HepG2 (cell line): Measurements from ENCODE around the gene GRID1. TPM values are rescaled to one million over a fixed set of nuclear protein-coding genes. Genes with fewer than 3 reads are reported as not detected.

ENCODE experiments used
- ATAC-seq: fragments of 200-7000 bp; cut with Tn5 transposase; 3 replicates; pipeline ENCODE4 v1.9.1; 2020; ENCODE audit warnings: mild to moderate bottlenecking, moderate library complexity
- BruUV-seq: library from RNA; stranded (reverse); fragments of 400-500 nt; replicated peaks from 2 replicates; lab custom pipeline; 2021; lab: Mats Ljungman, UMichigan
- CTCF ChIA-PET: fragments of 300-600 bp; formaldehyde crosslinking; extraction: SDS; loops from one replicate; lab custom pipeline; 2021; ENCODE audit warnings: low total read pairs, inconsistent platforms, low intra/inter-chr PET ratio; lab: Yijun Ruan, JAX
- POLR2A ChIA-PET: fragments of 350-600 bp; sonication (Branson Sonifier 250); formaldehyde crosslinking; loops from one replicate; lab custom pipeline; 2020; ENCODE audit warnings: antibody characterized with exemption, inconsistent platforms; lab: Yijun Ruan, JAX
- DNase-seq: peaks from one replicate; pipeline ENCODE4 v3.0.0-alpha.2; 2015; ENCODE audit warnings: low spot score
- FAIRE-seq: peaks from 3 replicates; lab custom pipeline; 2011; peaks lifted over from hg19 to GRCh38; lab: Jason Lieb, UNC
- H2AFZ ChIP-seq: one replicate; pipeline ENCODE4 v1.6.1; 2011; ENCODE audit warnings: low read length, inconsistent platforms
- H3K27ac ChIP-seq: fragments of 300-600 bp; 3 replicates; pipeline ENCODE4 v1.8.0; 2011; ENCODE audit warnings: mixed run types, mild to moderate bottlenecking, mixed read lengths, low read length, inconsistent platforms; ENCODE audit not compliant: insufficient read depth; ENCODE audit errors: extremely low read length
- H3K27me3 ChIP-seq, 2 experiments: fragments of 200-600 bp in 1 of 2; 2 replicates in 1 of 2; 3 replicates in 1 of 2; pipeline versions ENCODE4 v1.6.0 to v1.8.0; 2011; ENCODE audit warnings: low read length in 2 of 2, mild to moderate bottlenecking in 2 of 2, moderate library complexity in 2 of 2, inconsistent platforms in 1 of 2; ENCODE audit not compliant: insufficient read depth in 2 of 2, control insufficient read depth in 1 of 2
- H3K36me3 ChIP-seq, 2 experiments: fragments of 200-600 bp in 1 of 2; replicated peaks in 1 of 2; 2 replicates in 1 of 2; 3 replicates in 1 of 2; pipeline versions ENCODE4 v1.5.1 to v1.8.0; 2011; ENCODE audit warnings: low read length in 2 of 2, inconsistent platforms in 1 of 2; ENCODE audit not compliant: insufficient read depth in 2 of 2, control insufficient read depth in 1 of 2
- H3K4me1 ChIP-seq: 2 replicates; pipeline ENCODE4 v1.5.1; 2012; ENCODE audit warnings: low read length, inconsistent platforms; ENCODE audit not compliant: insufficient read depth
- H3K4me2 ChIP-seq: 2 replicates; pipeline ENCODE4 v1.6.0; 2011; ENCODE audit warnings: low read depth, low read length, inconsistent platforms
- H3K4me3 ChIP-seq, 3 experiments: fragments of 200-600 bp in 1 of 3; sonication (generic), shearing (Covaris generic) in 1 of 3; replicated peaks in 1 of 3; 2 replicates each; pipeline ENCODE4 v1.5.1; 2011 to 2016; ENCODE audit warnings: low read length in 3 of 3, inconsistent platforms in 2 of 3, low read depth in 2 of 3, mild to moderate bottlenecking in 2 of 3, control low read depth in 1 of 3, mixed read lengths in 1 of 3; ENCODE audit not compliant: insufficient read depth in 1 of 3
- H3K79me2 ChIP-seq: one replicate; pipeline ENCODE4 v1.6.1; 2011; ENCODE audit warnings: low read length, inconsistent platforms; ENCODE audit not compliant: insufficient read depth
- H3K9ac ChIP-seq: 2 replicates; pipeline ENCODE4 v1.6.0; 2011; ENCODE audit warnings: mild to moderate bottlenecking, low read depth, low read length, inconsistent platforms; ENCODE audit not compliant: insufficient read depth
- H3K9me3 ChIP-seq: 2 replicates; pipeline ENCODE4 v1.5.1; 2012; ENCODE audit warnings: mild to moderate bottlenecking, low read length
- H4K20me1 ChIP-seq: 2 replicates; pipeline ENCODE4 v1.6.0; 2011; ENCODE audit warnings: inconsistent platforms, mild to moderate bottlenecking, low read length, moderate library complexity; ENCODE audit not compliant: insufficient read depth
- FUBP1 ChIP-seq: sonication (generic); formaldehyde crosslinking; IDR thresholded peaks from 2 replicates; pipeline ENCODE4 v1.5.1; 2020; ENCODE audit warnings: missing genetic modification reagents, mild to moderate bottlenecking, borderline replicate concordance
- HCFC1 ChIP-seq: fragments of 150-350 bp; IDR thresholded peaks from 2 replicates; pipeline ENCODE4 v1.6.1; 2014; ENCODE audit warnings: low read depth, low read length
- MXI1 ChIP-seq: IDR thresholded peaks from 3 replicates; pipeline ENCODE4 v1.6.1; 2012; ENCODE audit warnings: low read depth, low read length, inconsistent platforms, borderline replicate concordance
- PREB ChIP-seq: sonication (generic); formaldehyde crosslinking; IDR thresholded peaks from 2 replicates; pipeline ENCODE4 v1.4.0; 2020; ENCODE audit warnings: missing genetic modification reagents
- TMF1 ChIP-seq: sonication (generic); formaldehyde crosslinking; IDR thresholded peaks from 2 replicates; pipeline ENCODE4 v1.8.1; 2022; ENCODE audit warnings: low read depth, missing genetic modification reagents
- UBTF ChIP-seq: sonication (generic); formaldehyde crosslinking; IDR thresholded peaks from 2 replicates; pipeline ENCODE4 v1.4.0; 2020; ENCODE audit warnings: mild to moderate bottlenecking, missing genetic modification reagents
- ZFP90 ChIP-seq: sonication (generic); formaldehyde crosslinking; IDR thresholded peaks from 2 replicates; pipeline ENCODE4 v1.8.0; 2022; ENCODE audit warnings: missing genetic modification reagents, mild to moderate bottlenecking, inconsistent platforms, borderline replicate concordance
- ZNF281 ChIP-seq: sonication (generic); formaldehyde crosslinking; IDR thresholded peaks from 2 replicates; pipeline ENCODE4 v1.4.0; 2020; ENCODE audit warnings: missing genetic modification reagents, borderline replicate concordance
- ZNF331 ChIP-seq: sonication (generic); formaldehyde crosslinking; IDR thresholded peaks from 2 replicates; pipeline ENCODE4 v1.4.0; 2020; ENCODE audit warnings: missing genetic modification reagents
- ZNF501 ChIP-seq: sonication (generic); formaldehyde crosslinking; IDR thresholded peaks from 2 replicates; pipeline ENCODE4 v1.5.1; 2020; ENCODE audit warnings: mild to moderate bottlenecking, moderate library complexity, missing genetic modification reagents
- ZNF614 ChIP-seq: IDR thresholded peaks from 2 replicates; pipeline ENCODE4 v1.6.1; 2018; ENCODE audit warnings: missing biosample characterization, missing genetic modification reagents, inconsistent platforms, borderline replicate concordance
- WGBS: methylation state at CpG from one replicate; pipeline ENCODE4 v1.1.6; 2017; ENCODE audit warnings: low lambda C conversion rate; 5-methylcytosine and 5-hydroxymethylcytosine counted together
- in situ Hi-C: cut with HindIII; loops from 2 replicates; pipeline ENCODE4 v1.10.0; 2017; ENCODE audit warnings: low pct_unique_long_range_greater_than_20kb; ENCODE audit not compliant: extremely low pct_ligation_motif_present
- intact Hi-C: fragments of 100-400 bp; cut with micrococcal nuclease; formaldehyde crosslinking; loops from one replicate; pipeline ENCODE4 v1.10.0; 2022; ENCODE audit not compliant: unreplicated experiment
- polyA plus RNA-seq, 8 experiments: library from polyadenylated mRNA; depleted of rRNA in 3 of 8; stranded (reverse) in 7 of 8; unstranded in 1 of 8; fragments of >200 nt; fragmentation: Illumina TruSeq in 4 of 8; extraction: Trizol in 4 of 8; gene quantifications; 2 replicates each; pipeline versions ENCODE4 v1.2.1 to v1.2.3, GENCODE V29; 2011 to 2016; ENCODE audit warnings: low read depth in 4 of 8, missing spikeins in 1 of 8, mixed read lengths in 1 of 8; ENCODE audit not compliant: insufficient read depth in 1 of 8
- total RNA-seq, 5 experiments: library from RNA; depleted of rRNA; stranded (reverse); fragments of >200 nt; fragmentation: Illumina TruSeq; extraction: Trizol; gene quantifications; 2 replicates each; pipeline ENCODE4 v1.2.3, GENCODE V29; 2016; ENCODE audit warnings: low read depth in 1 of 5

Gene GRID1
- total and polyA plus RNA-seq, 2 of the 13 experiments (the other 11 are each of a cell fraction or from before 2014, with no cell fraction given) = 0.05 TPM; not detected in 1

- TF ChIP-seq FUBP1 (CRISPR knock-in tag) (no peak), MXI1 (no peak), TMF1 (CRISPR knock-in tag) (no peak), PREB (CRISPR knock-in tag) (no peak), HCFC1 (no peak), UBTF (no peak)
Observed at GRCh38 chr10:86229811-86230556, 136.6 kb downstream of the GRID1 start (continued).

- POLR2A ChIA-PET = no interaction called here
- intact Hi-C loops = no loop called here
- H4K20me1 ChIP-seq = no peaks in the 10 kb centered on the region
- TF ChIP-seq ZNF331 (CRISPR knock-in tag) (no peak), ZNF501 (CRISPR knock-in tag) (no peak), ZNF281 (CRISPR knock-in tag) (no peak), ZNF614 (CRISPR knock-in tag) (no peak), ZFP90 (no peak)
Observed at GRCh38 chr10:86229376-86229775, 137.2 kb downstream of the GRID1 start.

More at GRCh38 chr10:86229376-86229775, 137.2 kb downstream of the GRID1 start:
- ATAC-seq = no peak
- 0% methylated on average over 1 of the region's 7 CpGs for WGBS
- CTCF ChIA-PET = no interaction called here
- no peaks in the 10 kb centered on the region for H3K4me1 ChIP-seq
- no peak for FAIRE-seq
- H3K9me3 ChIP-seq = no peaks in the 10 kb centered on the region
- in situ Hi-C loops = no loop called here
- H3K4me2 ChIP-seq = no peak overlapping the region
- no peak for DNase-seq
- no peak overlapping the region for H3K9ac ChIP-seq
- peaks cover 5 to 10% of the 10 kb centered on the region in 2 experiments; a peak in 4 of 5 replicates for H3K27me3 ChIP-seq
- no peak overlapping the region for H2AFZ ChIP-seq
- no peaks in the 10 kb centered on the region for H3K36me3 ChIP-seq
- no peak overlapping the region for H3K27ac ChIP-seq
- no peak overlapping the region for H3K4me3 ChIP-seq
- BruUV-seq = no TSS peak
- no peaks in the 10 kb centered on the region for H3K79me2 ChIP-seq
